HG03025 (cell line): ENCODE results near the gene MMEL1.

Source experiments
- ATAC-seq: cut with Tn5 transposase; IDR thresholded peaks from one replicate; pipeline ENCODE4 v1.9.1; 2021; ENCODE audit warnings: mild to moderate bottlenecking, moderate library complexity; ENCODE audit not compliant: unreplicated experiment, low FRiP score

The MMEL1 gene

GRCh38 chr1:2546515-2547209 is 86.2 kb downstream of the MMEL1 start:
- peak; percentile 21 for ATAC-seq

DNA sequence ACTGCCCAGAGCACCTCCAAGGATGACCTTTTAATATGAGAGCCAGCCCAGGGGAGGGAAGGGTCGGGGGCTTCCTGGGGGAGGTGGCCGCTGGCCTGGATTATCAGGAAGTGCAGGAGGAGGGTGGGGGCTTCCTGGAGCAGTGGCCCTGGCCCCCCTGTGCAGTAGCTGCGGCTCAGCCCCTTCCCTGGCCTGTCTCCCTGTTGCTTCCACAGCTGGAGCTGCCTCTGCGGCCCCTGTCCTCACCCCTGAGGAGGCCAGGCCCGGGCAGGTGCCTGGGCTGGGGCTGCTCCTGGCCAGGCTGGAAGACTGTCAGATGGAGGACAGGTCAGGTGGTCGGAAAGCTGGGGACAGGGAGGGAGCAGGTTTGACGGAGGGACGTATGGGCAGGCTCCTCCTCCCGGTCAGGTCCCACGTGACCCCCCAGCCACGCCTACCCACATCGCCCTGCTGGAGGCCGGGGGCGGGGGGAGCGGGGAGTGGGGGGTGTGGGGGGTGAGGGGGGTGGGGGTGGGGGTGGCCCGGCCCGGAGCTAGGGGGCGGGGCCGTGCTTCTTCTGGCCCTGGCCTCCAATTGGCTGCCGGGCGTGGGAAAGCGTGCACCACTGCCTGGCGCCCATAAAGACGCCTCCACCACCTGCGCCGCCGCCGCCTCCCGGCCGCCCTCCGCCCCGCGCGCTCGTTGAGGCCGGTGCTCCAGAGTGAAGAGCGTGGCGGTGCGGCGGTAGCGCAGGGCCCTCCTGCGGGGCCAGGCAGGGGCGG is 86.9 kb downstream of the MMEL1 start:
- peak; percentile 28 for ATAC-seq

- ATAC-seq: no peak
Observed at GRCh38 chr1:2544875-2545640, 87.8 kb downstream of the MMEL1 start.

GRCh38 chr1:2544093-2544874 is 88.5 kb downstream of the MMEL1 start:
- no peak for ATAC-seq

GRCh38 chr1:2543543-2544092 is 89.2 kb downstream of the MMEL1 start:
- no peak for ATAC-seq

DNA sequence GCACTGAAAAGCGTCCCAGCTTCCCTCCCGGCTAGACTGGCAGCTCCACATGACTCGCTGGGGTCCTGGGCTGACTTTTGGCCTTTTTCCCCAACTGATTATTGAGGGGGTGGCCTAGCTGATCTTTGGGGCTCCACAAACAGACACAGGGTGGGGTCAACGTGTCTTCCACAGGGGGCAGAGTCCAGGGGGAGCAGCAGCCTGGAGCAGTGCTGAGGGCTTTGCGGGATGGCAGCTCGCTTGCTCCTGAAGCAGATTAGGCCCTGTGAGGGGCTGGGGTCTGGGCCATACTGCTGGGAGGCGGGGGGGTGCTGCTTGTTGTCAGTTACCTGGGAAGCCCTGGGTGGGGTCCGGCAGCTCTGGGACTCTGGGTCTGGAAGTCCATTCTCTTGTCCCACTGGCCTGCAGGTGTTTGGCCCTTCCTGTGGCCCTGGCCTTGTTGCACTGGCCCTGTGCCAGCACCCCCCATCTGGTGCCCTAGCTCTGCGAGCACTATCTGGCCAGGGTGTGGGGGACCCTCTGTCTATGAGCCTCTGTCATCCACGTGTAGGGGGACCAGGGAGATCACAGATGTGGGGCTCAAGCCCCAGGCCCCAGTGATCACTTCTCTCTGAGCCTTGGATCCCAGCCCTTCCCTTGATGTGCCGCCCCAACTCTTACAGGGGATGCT is 90.4 kb downstream of the MMEL1 start:
- no peak for ATAC-seq

- ATAC-seq: no peak
Observed at GRCh38 chr1:2541619-2542245, 91.1 kb downstream of the MMEL1 start.

- ATAC-seq: no peak
Observed at GRCh38 chr1:2540816-2541492, 91.9 kb downstream of the MMEL1 start.
